Colonic mucosa (tissue), 4 donors: ENCODE measurements around the gene SARS1. TPM values are rescaled to one million over a fixed set of nuclear protein-coding genes. Genes with fewer than 3 reads are reported as not detected.

Source experiments
- DNase-seq: peaks from one replicate; pipeline ENCODE4 v3.0.0-alpha.2; 2020
- H3K27ac ChIP-seq: fragments of 200-600 bp; one replicate; pipeline ENCODE4 v1.8.0; 2021
- H3K27me3 ChIP-seq: fragments of 200-600 bp; one replicate; pipeline ENCODE4 v1.8.0; 2021
- H3K36me3 ChIP-seq: fragments of 200-600 bp; one replicate; pipeline ENCODE4 v1.8.0; 2021
- H3K4me1 ChIP-seq: fragments of 200-600 bp; one replicate; pipeline ENCODE4 v1.8.0; 2021; ENCODE audit warnings: mild to moderate bottlenecking
- H3K4me3 ChIP-seq: fragments of 200-600 bp; one replicate; pipeline ENCODE4 v1.8.0; 2021
- H3K9ac ChIP-seq, 2 donors: one replicate each; pipeline ENCODE4 v1.7.0; 2013; ENCODE audit warnings: control low read depth in 2 of 2, low read depth in 2 of 2, low read length in 2 of 2
- H3K9me3 ChIP-seq: fragments of 200-600 bp; one replicate; pipeline ENCODE4 v1.8.0; 2021
- CTCF ChIP-seq: fragments of 200-600 bp; IDR thresholded peaks from one replicate; pipeline ENCODE4 v1.8.0; 2022; ENCODE audit warnings: antibody characterized with exemption, mild to moderate bottlenecking
- intact Hi-C: fragments of 100-400 bp; cut with DNase I; formaldehyde crosslinking; loops from one replicate; pipeline ENCODE4 v1.14.1; 2022
- total RNA-seq, 2 donors: library from RNA; stranded (reverse); fragmentation: NEBNext Ultra II Directional in 1 of 2; extraction: Animal tissue kit (Norgen Biotek cat#: 25700) in 1 of 2; gene quantifications; one replicate each; pipeline ENCODE4 v1.2.1, GENCODE V29; 2021
- donor health status: healthy.
- donor health status: DM: no; HTN: no; CAD: no.
- donor health status: DM: no; HTN: no; CAD: no.

The SARS1 gene
- total RNA-seq, 2 donors from 2014 or later, result 139 to 193 TPM

- peaks cover 4% of the 10 kb centered on the region for H3K36me3 ChIP-seq
- intact Hi-C loops, result loop anchor here (5.0 kb wide), 1 partner anchor 78 kb away; the partner anchor contains the start of gene ELAPOR1
These were observed 23.5 kb upstream of the SARS1 start for GRCh38 chr1:109190189-109190588.

DNA sequence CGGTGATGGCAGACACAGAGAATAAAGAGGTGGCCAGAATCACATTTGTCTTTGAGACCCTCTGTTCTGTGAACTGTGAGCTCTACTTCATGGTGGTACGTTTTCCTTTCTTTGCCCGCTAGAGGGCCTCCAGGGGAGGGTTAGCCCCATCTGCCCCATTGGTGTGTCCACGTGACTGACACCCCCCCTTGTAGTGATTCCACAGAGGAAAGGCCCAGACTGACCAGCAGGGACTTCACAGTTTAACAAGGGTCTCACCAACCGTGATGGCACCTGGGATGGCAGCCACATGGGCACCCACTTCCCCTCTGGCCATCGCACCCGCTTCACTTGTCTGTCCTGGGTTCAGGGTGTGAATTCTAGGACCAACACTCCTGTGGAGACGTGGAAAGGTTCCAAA, 22.3 kb upstream of the SARS1 start:
- H3K9ac ChIP-seq, result no peak overlapping the region

More at GRCh38 chr1:109190189-109190588, 23.5 kb upstream of the SARS1 start:
- Histone ChIP-seq H3K9ac (no peak overlapping the region), H3K4me3 (no peak overlapping the region), H3K9me3 (no peaks in the 10 kb centered on the region), H3K27me3 (no peaks in the 10 kb centered on the region), H3K27ac (no peak overlapping the region), H3K4me1 (no peaks in the 10 kb centered on the region)
- DNase-seq, result no peak
- no peak for TF ChIP-seq CTCF

DNA sequence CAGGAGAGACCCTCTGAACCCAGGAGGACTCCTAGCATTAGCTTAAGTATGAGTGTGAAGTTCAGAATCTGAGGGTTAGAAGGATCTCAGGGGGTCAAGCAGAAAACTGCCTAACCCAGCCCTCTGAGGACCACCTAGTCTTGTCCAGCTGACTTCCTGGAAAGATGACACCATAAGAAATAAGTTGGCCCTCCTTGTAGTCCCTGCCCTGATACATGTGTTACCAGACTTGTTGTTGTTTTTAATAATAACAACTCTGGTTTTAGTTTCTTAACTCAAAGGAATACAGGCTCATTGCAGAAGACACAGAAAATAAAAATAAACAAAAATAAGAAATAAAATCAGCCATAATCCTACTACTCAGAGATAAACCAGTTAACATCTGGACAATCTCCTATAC, 21.8 kb upstream of the SARS1 start:
- DNase-seq, result no peak
- H3K9ac ChIP-seq, result no peak overlapping the region
- H3K27me3 ChIP-seq, result no peaks in the 10 kb centered on the region
- no peak overlapping the region for H3K27ac ChIP-seq
- intact Hi-C loops, result loop anchor here (5.0 kb wide), 1 partner anchor 80 kb away; the partner anchor contains the start of gene ELAPOR1
- no peaks in the 10 kb centered on the region for H3K9me3 ChIP-seq
- no peaks in the 10 kb centered on the region for H3K4me1 ChIP-seq
- peaks cover 4% of the 10 kb centered on the region for H3K36me3 ChIP-seq
- no peak overlapping the region for H3K4me3 ChIP-seq
- no peak for TF ChIP-seq CTCF

More for the DNA sequence above, 22.3 kb upstream of the SARS1 start:
- no peaks in the 10 kb centered on the region for H3K4me1 ChIP-seq
- no peaks in the 10 kb centered on the region for H3K9me3 ChIP-seq
- no peak for TF ChIP-seq CTCF
- H3K27me3 ChIP-seq, result no peaks in the 10 kb centered on the region
- no peak overlapping the region for H3K27ac ChIP-seq
- H3K4me3 ChIP-seq, result no peak overlapping the region
- intact Hi-C loops, result loop anchor here (5.0 kb wide), 1 partner anchor 79 kb away; the partner anchor contains the start of gene ELAPOR1
- H3K36me3 ChIP-seq, result peaks cover 4% of the 10 kb centered on the region
- DNase-seq, result no peak

DNA sequence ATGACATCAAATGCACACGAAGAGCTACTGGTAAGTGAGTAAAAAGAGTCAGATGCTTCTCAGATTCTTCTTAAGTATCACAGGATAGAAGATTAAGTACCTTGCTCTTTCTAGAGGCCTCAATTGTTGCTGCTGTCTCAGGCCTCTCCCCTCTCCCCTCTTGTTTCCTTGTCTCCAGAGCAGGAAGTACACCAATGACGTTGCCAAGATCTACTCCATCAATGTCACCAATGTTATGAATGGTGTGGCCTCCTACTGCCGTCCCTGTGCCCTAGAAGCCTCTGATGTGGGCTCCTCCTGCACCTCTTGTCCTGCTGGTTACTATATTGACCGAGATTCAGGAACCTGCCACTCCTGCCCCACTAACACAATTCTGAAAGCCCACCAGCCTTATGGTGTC, 21.3 kb upstream of the SARS1 start:
- H3K27me3 ChIP-seq, result no peaks in the 10 kb centered on the region
- no peak for DNase-seq
- H3K4me1 ChIP-seq, result no peaks in the 10 kb centered on the region
- no peak overlapping the region for H3K4me3 ChIP-seq
- no peak overlapping the region for H3K9ac ChIP-seq
- H3K9me3 ChIP-seq, result no peaks in the 10 kb centered on the region
- intact Hi-C loops, result loop anchor here (5.0 kb wide), 1 partner anchor 80 kb away; the partner anchor contains the start of gene ELAPOR1
- no peak overlapping the region for H3K27ac ChIP-seq
- peaks cover 4% of the 10 kb centered on the region for H3K36me3 ChIP-seq
- TF ChIP-seq CTCF, result no peak

DNA sequence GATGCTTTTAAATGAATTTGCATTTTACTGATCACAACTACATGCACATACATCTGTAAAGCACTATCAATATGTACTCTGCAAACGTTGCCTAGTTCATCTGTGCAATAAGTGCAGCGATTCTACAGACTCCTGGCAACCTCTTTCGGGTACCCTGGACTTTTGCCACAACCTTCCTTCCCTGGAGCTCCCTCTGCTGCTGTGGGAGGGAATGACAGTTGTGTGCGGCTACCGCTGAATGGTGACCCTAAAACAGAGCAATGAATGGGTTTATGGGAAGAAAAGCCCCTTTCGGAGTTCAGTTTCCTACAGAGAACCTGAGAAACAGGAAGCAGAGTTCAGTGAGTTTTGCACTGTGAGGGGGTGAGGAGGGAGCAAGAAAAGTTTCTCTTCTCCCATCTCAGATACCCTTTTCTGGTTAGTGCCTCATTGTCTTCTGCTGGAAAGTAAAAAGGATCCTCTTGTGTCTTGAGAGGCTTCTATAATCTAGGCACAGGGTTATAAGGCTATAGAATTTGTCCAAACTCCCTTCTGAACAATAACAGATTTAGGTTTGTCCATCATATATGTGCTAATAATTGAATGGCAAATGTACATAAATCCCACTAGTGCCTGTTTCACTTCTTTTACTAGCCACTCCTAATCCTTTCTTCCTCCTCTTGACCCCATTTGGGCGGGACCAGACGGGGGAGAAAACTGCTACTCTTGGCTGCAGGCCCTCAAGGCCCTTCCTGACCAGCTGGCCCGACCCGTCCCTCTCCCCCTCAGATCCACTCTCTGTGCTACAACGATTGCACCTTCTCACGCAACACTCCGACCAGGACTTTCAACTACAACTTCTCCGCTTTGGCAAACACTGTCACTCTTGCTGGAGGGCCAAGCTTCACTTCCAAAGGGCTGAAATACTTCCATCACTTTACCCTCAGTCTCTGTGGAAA, 19.8 kb upstream of the SARS1 start:
- peak; percentile 72 for TF ChIP-seq CTCF
- no peaks in the 10 kb centered on the region for H3K9me3 ChIP-seq
- H3K4me3 ChIP-seq, result no peak overlapping the region
- H3K27ac ChIP-seq, result no peak overlapping the region
- intact Hi-C loops, result loop anchor here (5.0 kb wide), 1 partner anchor 82 kb away; the partner anchor contains the start of gene ELAPOR1
- H3K27me3 ChIP-seq, result no peaks in the 10 kb centered on the region
- no peaks in the 10 kb centered on the region for H3K4me1 ChIP-seq
- H3K36me3 ChIP-seq, result peaks cover 4% of the 10 kb centered on the region
- DNase-seq, result peak; percentile 74
- no peak overlapping the region for H3K9ac ChIP-seq
